GM04504 (cell line): ENCODE measurements around the gene ASIP.
A peak's percentile ranks its signal among the peaks of the same experiment; 100 is the strongest.
"Not testable (repeated sequence)": the region's sequence is repeated elsewhere in the genome, so short reads cannot be mapped to it uniquely, and the experiment has no call there.

Source experiments
- DNase-seq: peaks from one replicate; pipeline ENCODE4 v3.0.0-alpha.2; 2012; ENCODE audit warnings: low read depth

Gene ASIP

DNA sequence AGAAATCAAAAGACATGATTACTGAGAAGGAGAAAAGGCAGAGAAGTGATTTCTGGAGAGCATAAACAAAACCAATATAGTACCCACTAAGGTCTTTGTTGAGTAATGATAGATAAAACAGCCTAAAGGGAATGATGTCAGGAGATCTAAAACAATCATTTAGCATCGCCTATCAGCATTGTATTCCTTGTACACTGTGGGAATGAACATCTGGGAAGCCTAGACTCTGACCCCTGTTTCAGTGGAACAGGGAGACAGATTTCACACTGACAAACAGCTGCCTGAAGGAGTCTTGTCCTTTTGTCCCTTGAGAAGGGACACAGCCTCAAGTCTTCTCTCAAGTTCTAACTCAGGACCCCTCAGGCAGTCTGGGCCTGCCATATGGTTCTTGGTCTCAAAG lies 1.7 kb downstream of the ASIP start:
- no peak for DNase-seq

DNA sequence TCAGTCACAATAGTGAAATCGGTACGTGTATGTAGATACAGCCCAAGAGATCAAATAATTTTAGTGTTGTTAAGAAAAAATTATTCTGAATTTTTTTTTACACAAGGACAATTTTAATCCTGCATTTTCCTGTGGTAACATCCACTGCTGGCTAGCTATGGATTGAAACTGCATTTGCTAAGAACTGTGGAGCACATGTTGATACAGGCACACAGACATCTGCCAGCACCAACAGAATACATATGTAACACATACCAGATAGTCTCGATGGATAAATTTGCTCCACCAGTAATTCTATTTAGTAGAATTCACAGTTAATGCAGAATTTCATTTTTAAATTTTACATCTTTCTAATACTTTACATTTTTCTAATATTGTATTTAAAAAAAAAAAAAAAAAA lies 2.2 kb downstream of the ASIP start:
- DNase-seq: no peak

DNA sequence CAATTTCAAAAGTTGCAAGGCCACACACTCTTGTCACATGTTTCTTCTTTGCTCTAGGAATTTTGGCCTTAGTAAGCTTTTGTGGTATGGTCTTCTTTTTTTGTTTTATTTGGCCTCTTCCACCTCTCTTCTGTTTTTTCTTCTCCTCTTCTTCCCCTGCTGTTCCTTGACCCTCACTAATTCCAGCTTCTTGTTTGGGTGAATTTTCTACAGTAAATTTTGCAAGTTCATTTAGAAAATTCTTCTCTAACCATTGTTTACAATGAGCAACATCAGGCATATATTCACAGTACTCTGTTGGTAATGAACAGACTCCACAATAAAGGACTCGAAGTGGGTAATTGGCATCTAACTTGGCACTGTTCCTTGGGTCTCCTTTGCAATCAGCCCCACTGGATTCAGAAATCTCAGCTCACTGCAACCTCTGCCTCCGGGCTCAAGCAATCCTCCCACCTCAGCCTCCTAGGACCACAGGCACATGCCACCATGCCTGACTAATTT lies 5.0 kb downstream of the ASIP start:
- DNase-seq: no peak

DNA sequence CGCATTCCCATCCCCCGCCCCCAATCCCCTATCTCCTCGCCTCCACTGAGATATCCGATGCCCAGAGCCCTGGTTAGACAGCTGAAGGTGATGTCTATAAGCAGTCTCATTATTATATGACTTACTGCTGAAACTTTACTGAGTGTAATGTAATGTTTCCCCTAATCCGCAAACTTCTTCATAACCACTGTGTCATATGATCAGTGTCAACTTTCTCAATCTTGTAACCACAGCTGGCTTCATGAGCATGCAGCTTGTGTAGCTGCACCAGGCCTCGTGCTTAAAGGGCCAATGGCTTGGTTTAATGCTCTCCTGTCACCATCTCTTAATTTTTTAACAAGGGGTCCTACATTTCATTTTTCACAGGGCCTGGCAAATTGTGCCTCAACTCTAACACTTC lies 8.1 kb downstream of the ASIP start:
- no peak for DNase-seq

DNA sequence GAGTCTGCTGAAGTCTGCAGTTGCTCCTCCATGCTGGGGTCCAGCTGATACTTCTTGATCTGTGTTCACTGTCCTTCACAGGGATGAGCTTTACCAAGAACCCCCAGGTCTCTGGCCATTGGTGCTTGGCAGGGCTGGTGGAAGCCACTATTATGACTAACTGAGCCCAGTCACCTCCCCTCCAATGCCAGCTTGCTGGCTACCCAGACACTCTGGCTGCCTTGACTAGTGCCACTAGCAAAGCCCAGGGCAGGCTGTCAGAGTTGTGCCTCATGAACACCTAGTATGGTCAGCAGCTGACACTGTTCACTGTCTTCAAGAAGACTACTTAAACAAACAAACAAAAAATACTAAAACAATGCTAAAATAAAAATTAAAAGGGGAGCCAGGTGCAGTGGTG lies 8.8 kb downstream of the ASIP start:
- DNase-seq: no peak

DNA sequence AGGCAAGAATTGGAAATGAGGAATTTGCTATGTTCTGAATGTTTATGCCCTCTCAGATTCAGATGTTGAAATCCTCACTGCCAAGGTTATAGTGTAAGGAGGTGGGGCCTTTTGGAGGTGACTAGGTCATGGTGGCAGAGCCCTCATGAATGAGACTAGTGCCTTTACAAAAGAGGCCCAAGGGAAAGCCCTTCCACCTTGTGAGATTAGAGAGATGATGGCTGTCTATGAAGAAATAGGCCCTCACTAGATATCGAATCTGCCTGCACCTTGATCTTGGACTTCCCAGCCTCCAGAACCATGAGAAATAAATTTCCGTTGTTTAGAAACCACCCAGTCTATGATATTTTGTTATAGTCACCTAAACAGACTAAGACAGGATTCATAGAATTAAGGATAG lies 10.4 kb downstream of the ASIP start:
- no peak for DNase-seq

DNA sequence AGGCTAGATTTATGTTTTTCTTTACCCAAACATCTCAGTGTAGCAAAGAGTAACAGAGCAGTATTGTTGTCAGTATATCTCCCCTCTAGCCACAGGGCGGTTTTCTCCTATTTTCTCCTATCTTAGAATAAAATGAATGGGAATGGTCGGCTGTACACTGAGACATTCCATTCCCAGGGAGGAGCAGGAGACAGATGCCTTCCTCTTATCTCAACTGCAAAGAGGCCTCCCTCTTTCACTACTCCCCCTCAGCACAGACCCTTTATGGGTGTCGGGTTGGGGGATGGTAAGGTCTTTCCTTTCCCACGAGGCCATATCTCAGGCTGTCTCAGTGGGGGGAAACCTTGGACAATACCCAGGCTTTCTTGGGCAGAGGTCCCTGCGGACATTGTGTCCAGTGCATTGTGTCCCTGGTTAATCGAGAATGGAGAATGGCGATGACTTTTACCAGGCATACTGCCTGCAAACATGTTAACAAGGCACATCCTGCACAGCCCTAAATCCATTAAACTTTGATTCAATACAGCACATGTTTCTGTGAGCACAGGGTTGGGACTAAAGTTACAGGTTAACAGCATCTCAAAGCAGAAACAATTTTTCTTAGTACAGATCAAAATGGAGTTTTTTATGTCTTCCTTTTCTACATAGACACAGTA lies 11.3 kb downstream of the ASIP start:
- not testable (repeated sequence) for DNase-seq

DNA sequence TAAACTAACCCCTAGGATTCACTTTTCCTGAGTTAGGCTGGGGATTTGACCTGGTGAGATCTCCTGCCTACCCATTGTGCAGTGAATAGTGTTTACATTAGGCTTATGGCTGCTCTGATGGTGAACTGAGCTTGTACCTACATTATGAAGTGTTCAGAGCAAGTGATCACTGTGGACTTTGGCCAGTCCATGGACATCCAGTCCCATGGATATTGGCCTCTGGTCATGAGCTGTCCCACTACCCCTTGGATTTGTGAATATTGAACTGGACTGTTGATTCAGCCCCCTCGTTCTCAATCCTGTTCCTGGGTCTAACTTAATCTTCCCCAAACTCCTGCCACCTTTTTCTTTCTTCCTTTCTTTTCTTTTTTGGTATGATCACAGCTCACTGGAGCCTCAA lies 13.8 kb downstream of the ASIP start:
- no peak for DNase-seq

DNA sequence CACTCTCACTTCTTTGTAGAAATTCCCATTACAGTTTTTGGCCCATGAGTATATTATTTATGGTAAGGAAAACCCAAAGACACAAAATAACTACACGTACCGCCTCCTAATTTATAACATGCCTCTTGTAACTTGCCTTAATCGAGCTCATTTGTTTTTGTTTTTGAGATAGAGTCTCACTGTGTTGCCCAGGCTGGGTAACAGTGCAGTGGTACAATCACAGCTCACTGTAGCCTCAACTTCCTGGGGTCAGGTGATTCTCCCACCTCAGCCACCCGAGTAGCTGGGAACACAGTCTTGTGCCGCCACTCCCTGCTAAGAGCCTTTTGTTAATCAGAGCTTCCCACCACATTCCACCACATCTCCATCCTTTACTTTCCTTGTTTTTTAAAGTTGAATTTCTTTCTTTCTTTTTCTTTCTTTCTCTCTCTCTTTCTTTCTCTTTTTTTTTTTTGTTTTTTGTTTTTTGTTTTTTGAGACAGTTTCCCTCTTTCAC lies 15.5 kb downstream of the ASIP start:
- DNase-seq: no peak

DNA sequence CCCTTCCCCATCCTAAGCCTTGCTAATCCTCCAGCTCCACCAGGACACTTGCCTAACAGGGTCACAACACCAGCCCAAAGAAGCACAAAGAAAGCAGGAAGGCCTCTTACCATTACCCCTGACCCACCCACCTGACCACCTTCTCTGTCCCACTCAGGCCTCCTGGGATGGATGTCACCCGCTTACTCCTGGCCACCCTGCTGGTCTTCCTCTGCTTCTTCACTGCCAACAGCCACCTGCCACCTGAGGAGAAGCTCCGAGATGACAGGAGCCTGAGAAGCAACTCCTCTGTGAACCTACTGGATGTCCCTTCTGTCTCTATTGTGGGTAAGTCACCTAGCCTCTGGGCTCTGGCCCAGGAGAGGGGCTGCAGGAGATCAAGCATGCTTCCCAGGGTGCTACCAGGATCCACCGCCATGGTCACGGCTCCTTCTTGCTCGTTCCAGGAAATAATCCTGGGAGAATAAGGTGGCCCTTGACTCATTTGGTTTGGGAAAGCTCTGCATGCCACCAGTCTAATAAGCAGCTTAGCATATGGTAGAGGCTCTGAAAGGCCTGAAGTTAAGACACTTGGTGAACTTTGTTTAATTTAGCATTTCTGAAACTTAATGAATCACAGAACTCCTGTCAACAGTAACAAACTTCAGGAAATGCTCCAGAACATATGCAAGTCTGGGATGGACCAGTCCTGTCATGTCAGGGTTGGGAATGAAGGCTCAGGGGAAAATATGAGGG lies 19.2 kb downstream of the ASIP start:
- DNase-seq: no peak

DNA sequence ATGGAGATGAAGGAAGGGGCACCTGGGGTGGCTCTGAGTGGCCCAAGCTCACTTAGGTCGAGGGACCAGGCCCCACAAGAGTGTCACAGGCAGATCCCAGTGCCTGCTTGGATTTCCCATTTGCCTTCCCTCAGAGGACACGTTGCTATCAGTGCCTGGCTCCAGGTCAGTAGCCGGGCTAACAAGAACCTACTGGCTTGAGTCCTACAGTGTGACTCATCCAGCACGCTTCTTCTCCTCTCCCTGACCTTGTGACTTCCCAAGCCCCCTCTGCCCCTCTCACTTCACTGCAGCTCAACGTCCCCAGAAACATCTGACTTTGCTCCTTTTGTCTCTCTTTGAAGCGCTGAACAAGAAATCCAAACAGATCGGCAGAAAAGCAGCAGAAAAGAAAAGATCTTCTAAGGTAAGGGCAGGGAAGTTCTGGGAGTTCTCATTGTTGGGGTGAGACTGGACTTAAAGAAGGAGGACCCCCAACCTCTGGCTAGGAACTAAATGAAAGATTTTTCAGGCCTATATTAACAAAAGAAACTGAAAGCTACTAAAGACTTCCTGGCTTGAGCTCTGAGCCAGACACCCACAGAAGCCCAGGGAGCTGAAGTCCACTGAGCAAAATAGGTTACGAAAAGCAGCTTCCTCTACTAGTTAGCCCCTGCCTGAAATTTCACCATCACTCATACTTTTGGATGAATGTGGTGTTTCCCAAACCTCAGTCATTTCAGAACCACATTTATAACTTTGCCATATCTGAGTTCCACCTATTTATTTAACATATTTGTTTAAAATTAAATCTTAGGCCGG lies 21.5 kb downstream of the ASIP start:
- no peak for DNase-seq

DNA sequence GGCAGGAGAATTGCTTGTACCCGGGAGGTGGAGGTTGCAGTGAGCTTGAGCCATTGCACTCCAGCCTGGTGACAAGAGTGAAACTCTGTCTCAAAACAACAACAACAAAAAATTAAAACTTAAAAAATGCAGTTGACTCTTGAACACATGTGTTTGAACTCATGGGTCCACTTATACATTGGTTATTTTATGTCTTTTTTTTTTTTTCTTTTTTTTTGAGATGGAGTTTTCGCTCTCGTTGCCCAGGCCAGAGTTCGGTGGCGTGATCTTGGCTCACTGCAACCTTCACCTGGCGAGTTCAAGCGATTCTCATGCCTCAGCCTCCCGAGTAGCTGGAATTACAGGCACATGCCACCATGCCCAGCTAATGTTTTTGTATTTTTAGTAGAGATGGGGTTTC lies 22.2 kb downstream of the ASIP start:
- not testable (repeated sequence) for DNase-seq

DNA sequence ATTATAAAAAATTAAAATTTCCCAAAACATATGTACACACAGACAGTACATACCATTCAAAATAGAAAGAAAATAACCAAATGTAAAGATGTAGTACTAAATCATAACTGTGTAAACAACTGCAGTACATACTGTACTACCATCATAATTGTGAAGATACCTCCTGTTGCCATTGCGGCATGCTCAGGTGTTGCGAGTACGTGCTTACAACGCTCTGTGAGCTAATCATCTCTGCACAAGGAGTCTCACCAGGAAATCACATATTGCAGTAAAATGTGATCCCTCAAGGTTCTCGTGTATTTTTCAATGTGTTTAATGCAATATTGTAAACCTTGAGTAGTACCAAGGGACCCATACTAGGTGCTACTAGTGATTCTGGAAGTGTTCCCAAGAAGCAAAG lies 22.9 kb downstream of the ASIP start:
- DNase-seq: no peak

DNA sequence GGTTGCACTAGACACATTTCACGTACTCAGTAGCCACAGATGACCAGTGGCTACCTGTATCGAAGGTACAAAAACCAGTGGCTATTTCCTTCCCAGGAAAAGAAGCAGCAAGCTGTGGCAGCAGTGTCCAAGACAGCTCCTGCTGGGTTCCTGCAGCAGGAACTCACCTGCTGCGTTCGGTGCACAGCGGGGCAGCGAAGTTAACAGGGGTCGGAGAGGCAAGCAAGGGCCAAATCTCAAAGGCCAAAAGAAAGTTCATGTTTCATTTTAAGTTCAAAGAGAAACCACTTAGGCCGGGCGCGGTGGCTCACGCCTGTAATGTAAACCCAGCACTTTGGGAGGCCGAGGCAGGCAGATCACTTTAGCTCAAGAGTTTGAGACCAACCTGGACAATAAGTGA lies 26.9 kb downstream of the ASIP start:
- DNase-seq: no peak

DNA sequence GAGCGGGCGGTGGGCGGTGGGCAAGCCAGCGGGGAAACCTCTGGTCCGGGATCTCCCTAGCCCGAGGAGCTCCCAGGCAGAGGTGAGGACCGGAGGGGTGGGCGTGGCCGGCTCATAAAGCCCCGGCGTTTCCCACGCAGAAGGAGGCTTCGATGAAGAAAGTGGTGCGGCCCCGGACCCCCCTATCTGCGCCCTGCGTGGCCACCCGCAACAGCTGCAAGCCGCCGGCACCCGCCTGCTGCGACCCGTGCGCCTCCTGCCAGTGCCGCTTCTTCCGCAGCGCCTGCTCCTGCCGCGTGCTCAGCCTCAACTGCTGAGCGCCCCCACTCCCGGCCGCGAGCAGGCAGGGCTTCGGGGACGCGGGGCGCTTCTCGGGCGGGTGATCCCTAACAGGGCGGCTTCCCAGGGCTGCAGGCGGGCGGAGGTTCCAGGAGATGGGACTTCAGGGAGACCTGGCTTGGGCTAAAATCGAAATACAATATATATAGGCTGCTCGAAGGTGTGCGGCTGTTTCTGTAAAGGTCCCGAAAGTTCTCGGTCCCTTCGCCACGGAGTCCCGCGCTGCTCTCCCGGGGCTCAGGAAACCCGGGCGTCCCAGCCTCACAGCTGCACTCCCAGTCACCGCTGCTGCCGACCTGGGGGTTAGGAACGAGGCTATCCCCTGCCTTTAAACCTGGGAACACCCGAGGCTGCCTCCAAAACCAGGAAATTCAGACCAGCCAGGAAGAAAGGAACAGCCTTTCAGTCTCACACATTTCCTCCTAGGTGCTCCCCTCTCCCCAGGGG lies 27.8 kb downstream of the ASIP start:
- no peak for DNase-seq

DNA sequence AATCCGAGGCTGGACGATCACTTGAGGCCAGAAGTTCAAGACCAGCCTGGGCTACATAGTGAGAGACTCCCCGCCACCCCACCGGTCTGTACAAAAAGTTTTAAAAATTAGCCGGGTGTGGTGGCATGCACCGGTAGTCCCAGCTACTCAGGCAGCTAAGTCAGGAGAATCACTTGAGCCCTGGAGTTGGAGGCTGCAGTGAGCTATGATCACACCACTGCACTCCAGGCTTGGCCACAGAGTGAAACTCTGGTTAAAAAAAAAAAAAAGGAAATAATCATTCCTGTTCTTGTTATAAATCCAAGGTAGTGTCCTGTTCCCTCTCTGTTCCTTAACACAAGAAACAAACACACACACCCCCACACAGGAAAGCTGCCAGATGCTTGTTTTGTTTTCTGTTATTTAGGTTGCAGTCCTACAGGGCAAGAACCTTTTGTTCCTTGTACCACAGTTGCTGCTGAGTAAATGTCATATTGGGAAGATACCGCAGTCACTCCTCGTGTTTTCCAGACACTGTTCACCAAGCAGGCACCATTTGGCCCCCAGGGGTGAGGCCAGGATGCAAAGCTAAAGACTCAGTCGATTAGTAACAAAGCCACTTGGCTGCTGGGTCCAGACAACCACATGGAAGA lies 28.9 kb downstream of the ASIP start:
- DNase-seq: no peak

DNA sequence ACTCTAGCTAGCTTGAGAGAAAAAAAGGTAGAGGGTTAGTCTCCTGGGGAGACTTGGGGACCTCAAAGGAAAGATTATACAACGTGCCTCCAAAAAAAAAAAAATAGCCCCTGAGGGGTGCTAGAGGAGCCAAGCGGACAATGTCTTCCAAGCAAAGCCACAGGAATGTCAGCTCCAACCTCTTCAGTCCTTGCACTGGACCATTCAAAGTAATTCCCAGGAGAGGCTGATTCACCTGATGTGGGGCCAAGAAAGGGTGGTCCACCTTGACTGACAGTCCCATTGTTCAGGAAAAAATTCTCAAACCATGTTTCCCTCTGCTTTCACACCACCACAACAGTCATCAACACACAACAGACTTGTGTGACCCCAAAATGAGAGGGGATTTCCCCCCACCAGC lies 30.7 kb downstream of the ASIP start:
- DNase-seq: peak; percentile 76

DNA sequence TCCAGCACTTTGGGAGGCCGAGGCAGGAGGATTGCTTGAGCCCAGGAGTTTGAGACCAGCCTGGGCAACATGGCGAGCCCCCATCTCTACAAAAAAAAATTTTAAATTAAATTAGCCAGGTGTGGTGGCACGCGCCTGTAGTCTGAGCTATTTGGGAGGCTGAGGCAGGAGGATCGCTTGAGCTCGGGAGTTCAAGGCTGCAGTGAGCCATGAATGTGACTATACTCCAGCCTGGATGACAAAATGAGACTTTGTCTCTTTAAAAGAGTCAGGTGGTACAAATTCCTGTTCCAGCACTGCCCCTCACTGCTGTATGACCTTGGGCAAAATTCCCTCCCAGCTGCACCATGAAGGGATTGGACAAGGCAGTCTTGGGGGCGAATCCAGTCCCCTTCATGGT lies 33.5 kb downstream of the ASIP start:
- no peak for DNase-seq

DNA sequence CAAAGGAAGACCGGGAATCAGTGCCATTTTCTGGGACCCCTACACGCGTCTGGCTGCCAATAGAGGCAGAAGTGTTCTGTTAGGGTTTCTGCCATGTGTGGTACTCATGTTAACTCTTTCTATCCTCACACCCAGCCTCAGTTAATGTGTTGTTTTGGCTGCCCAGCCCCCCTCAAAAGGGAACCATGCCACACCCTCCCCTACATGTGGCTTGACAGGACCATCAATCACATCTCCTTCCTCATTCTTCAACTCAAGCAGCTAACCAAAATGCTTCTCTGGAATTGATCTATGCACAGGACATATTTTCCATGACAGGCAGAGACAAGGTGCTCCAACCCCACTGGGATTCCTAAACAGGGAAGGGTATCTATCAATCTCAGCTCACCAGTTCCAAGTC lies 40.0 kb downstream of the ASIP start:
- DNase-seq: no peak

DNA sequence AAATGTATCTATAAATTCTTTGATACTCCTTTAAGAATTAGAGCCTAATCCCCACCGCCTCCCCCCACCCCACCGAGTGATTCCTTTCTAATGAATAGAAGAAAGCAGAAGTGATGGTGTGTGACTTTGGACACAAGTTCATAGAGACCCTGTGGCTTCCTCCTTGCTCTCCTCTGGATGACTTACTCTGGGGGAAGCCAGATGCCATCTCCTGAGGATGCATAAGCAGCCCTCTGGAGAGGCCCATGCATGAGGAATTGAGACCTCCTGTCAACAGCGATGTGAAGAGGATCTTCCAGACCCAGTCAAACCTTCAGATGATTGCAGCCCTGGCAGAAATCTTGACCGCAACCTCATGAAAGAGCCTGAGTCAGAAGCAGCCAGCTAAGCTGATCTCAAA lies 40.8 kb downstream of the ASIP start:
- no peak for DNase-seq

DNA sequence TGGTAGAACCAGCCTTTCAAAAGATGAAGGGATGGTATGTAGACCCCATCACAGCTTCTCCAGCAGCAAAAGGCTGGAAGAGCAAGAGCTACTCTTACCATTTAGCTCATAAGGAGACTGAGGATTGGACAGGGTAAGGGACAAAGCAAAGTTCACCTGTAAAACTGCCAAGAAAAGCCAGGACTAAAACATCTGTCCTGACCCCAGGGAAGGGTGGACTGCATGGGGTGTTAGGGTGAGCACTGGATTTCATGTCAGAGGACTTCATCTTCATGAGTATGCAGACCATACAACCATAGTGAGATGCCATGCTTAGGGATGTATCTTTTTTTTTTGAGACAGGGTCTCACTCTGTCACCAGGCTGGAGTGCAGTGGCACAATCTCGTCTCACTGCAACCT lies 42.6 kb downstream of the ASIP start:
- no peak for DNase-seq

DNA sequence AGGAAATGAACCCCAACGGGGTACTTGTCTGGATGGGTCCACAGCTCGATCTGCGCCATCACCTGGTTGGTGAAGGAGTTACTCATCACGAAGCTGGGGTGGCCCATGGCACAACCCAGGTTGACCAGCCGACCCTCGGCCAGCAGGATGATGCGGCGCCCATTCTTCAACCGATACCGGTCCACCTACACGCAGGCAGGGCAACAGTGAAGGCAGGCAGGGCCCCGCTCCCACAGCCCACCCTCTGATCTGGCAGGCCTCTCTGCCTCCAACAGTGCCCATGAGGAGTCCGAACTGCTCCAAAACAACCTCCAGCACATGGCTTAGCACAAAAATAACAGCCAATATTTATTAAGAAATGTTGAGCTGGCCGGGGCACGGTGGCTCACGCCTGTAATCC lies 44.2 kb downstream of the ASIP start:
- DNase-seq: no peak
